Muscle of arm (tissue), 12 donors: Measurements from ENCODE around the gene FAM181B. TPM values are rescaled to one million over a fixed set of nuclear protein-coding genes. Genes with fewer than 3 reads are reported as not detected.
"Not testable (repeated sequence)": the region's sequence is repeated elsewhere in the genome, so short reads cannot be mapped to it uniquely, and the experiment has no call there.

Source experiments
- DNase-seq: peaks from one replicate; pipeline ENCODE4 v3.0.0-alpha.2; 2013
- polyA plus RNA-seq, 12 donors: library from polyadenylated mRNA; unstranded; fragments of 120-200 nt; gene quantifications; one replicate each; pipeline ENCODE4 v1.2.1, GENCODE V29; 2013; ENCODE audit not compliant: insufficient read length in 12 of 12

The FAM181B gene
- polyA plus RNA-seq, 12 donors: 0.07 to 0.73 (median 0.10) TPM; not detected in 2

DNA sequence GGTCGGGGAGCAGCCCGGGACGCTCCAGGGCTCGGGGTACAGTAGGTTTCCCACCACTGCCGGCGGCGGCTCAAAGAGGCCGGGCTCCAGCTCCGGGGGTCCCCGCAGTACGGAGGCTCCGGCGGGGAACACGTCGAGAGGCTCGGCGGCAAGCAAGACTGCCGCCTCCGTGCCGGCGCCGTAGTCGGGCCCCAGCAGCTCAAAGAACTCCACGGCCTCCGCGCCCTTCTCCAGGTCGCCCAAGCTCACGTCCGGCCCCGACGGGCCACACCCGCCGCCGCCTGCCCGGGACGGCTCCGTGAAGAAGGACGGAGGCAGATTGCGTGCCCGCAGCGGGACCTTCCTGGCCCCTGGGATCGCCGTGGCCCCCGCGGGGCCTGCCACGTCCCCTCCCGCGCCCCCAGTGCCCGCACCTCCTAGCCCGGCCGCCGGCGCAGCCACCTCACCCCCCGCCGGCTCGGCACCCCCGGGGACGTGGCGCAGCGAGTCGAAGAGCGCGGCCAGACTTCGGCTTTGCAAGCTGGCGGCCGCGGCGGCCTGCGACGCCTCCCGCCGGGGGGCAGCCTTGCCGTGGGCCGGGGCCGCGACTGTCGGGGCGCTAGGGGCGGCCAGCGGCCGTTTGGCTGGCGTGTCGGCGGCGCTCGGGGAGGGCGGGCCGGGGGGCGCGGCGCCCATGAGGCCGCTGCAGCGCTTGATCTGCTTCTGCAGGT, 775 bp downstream of the FAM181B start:
- no peak for DNase-seq

DNA sequence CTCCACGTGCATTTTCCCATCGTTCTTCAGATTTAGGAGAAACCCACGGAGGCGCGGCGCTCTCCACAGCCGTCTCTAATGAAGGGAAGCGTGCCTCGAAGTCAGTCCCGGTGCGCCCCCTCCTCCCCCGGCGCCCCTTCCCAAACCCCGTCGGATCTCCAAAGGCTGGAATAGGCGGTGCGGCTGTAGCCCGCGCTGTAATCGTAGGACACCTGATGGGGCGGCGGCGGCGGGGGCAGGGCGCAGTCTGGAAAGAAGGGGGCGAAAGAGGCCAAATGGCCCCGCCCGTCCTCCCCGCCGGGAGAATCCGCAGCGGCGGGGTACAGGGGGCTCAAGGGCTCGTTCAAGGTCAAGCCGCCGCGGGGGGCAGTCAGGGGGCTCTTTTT, 1.3 kb downstream of the FAM181B start:
- DNase-seq: no peak

DNA sequence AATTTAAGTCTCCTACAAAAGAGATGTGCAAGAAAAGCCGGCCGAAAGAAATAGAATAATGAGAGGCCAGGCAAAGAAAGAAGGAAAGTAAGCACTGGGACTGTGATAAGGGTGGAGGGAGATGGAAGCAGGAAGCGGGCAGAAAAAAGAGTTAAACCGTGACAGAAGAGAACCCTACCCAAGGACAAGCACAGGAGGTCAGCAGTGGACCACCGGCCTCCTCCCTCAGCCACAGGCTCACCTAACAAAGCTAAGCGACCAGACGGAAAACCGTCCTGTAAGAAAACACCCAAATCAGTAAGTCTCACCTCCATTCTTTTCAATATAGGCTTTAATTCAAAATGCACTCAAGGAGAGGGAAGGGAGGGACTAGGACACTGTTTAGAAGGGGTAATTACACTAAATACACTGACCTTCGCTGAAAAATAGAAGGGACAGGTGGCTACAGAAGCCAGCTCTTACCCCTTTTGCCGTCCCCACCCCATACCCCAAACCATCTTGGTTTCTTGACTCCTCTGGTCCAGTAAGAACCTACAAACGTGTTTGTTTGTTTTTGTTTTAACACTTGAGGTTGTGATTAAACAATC, 1.9 kb downstream of the FAM181B start:
- DNase-seq: no peak

DNA sequence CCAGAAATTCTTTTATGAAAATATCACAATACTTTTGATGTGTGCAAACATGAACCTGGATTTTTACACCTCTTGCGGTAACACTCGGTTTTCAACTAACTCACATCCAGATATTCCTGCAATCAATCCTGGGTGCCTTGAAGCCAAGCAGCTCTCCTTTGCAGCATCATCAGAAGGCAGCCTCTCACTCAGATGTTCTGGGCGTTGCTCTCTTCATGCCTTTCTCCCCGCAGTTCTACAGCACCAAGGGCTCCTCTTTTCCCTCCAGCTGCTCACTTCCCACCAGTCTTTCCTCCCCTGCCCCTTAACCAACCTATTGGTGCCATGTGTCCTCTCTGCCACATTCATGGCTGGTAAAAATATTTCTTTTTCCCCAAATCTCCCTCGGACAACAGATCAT, 2.9 kb downstream of the FAM181B start:
- no peak for DNase-seq

DNA sequence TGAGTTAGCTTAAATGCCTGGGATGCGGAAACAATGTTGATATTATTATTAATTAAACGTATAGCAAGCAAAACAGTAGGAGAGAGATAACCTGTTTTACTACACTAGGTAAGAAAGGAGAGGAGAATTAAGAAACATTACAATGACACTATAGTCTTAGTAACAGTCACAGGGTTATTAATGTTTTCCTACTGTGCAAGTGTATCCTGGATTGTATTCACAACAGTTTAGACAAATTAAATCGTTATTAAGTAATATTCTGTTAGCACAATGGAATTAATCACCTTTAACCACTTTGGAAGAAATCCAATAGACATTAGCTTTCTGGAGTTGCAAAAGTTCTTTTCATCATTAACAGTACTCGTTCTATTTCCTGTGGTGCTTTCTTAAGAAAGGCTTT, 3.4 kb downstream of the FAM181B start:
- no peak for DNase-seq

DNA sequence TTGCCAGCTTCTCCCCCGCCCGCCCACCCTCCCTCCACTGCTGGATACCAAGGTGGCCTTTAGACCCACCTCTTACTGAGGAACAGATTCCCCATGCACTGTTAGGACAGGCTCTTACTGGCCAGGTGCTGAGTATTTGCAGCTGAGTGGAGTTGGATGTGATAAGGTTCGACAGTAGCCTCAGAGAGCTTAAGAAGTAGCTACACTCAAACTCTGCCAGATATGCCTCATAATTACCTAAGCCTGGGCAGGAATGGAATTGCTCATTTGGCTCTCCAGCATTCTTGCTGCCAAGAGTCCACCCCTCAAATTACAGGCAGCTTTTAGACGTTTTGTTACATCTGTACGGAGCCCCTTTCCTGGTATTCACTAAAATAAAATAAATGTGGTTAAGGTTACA, 9.6 kb downstream of the FAM181B start:
- DNase-seq: no peak

DNA sequence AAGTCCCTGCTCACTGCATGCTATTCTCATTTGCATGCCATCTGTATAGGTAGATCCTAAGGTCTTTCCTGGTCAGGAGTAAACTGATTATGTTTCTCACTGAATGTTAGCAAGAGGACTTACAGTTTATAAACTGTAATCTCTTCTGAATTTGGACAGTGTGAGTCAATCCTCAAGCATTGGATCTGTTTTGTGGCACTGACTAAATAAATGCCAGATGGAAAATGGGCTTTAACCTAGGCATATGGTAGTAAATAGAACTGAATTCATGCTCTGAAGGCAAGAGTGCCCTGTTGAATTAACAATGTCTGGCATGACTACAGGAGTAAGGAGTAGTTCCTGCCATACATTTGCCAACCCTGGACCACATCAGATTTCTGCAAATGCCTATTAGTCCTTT, 11.4 kb downstream of the FAM181B start:
- DNase-seq: no peak

DNA sequence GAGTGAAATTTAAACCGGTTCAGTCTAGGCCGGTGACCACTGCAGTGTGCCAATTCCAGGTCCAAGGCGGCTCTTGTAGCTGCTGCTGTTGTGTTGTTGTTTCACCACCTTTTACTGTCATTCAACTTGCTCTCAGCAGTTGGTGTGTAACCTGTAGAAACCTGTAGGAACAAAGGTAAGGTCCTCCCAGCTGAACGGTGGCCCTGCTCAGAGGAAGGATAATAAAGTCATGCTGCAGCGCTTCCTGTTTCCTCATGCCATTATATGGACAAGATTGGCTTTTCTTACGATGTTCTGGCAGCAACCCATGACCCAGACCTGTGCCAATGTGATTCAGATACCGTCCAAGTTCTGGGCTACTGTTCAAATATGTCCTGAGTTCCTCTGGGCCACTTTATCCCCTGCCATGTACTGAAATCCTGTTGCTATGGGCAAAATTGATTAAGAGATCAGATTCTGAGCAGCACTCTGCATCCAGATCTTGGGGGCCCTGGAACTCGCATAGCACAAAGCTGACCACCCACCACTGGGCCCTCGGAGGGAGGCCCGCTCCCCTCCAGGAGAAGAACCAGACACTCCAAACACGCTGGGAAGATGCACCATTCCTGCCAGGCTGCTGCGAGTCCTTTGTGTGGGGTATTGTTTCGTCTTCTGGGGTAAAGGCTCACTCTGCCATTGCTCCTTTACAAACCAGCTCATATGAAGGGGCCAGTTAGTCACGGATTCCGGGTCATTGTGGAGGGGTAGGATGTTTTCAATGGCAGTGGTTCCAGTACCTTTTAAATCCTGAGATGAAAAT, 13.2 kb downstream of the FAM181B start:
- DNase-seq: no peak

DNA sequence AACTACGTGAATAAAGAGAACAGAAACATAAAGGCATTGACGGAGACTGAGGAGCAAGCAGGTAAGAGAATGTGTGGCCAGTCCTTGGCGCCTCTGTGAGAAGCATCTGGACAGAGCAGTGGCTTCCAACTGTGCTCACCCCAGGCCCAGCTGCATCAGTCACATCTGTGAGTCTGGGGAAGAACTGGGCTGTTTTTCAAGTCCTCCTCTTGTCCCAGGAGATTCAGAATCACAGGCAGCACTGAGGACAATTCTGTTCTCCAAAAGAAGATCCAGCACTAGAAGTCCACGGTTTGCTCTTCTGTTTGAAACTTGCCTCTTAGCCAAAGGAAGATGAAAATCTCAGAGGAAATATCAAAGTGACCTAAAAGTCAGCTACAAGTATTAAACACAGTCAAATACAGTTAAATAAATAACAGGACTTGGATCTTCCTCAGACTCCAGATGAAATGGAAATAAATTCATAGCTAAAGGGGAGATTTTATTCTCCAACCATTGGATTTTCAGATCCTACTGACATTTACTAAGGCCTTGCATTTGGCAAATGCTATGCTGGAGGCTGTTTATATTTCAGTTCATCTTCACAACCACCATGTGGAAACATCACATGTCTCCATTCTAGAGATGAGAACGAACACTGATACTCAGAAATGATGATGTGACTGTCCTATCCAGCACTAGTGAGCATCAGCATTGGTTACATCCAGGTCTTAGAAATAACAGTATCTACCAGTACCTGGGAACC, 14.1 kb downstream of the FAM181B start:
- DNase-seq: peak; percentile 50

DNA sequence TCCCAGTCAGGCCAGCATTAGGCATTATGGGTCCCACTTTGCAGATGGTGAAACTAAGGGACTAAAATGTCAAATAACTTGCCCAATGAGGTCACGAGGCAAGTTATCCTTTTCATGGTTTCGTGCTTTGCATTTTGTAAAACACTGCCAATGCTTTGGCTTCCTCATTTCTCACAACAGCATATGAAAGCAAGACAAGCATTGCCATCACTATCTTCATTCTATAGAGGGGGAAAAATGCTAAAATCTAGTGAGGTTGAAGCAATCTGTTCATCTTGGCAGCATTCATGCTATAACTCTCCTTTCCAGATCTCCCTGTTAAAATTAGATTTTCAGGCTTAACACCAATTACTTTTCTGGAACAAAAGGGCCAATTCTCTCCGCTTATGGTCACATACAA, 14.8 kb downstream of the FAM181B start:
- DNase-seq: peak; percentile 16

DNA sequence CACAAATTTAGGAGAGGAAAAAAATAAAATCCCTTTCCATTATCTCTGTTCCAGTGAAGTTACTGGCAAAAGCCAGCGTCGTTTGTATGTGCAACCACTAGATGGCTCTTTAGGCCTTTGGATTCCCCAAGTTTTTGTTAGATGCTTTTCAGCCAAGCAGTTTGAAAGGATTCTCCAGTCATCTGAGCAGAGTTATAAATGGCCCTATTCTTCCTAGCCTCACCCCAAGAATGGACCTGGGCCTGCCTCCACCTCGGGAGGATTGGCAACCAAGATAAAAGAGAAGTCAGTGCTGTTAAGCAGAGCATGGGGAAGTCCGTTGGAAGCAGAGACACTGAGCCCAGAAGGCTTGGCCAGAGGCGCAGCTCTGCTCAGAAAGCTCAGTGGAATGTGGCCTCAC, 15.4 kb downstream of the FAM181B start:
- DNase-seq: peak; percentile 57

DNA sequence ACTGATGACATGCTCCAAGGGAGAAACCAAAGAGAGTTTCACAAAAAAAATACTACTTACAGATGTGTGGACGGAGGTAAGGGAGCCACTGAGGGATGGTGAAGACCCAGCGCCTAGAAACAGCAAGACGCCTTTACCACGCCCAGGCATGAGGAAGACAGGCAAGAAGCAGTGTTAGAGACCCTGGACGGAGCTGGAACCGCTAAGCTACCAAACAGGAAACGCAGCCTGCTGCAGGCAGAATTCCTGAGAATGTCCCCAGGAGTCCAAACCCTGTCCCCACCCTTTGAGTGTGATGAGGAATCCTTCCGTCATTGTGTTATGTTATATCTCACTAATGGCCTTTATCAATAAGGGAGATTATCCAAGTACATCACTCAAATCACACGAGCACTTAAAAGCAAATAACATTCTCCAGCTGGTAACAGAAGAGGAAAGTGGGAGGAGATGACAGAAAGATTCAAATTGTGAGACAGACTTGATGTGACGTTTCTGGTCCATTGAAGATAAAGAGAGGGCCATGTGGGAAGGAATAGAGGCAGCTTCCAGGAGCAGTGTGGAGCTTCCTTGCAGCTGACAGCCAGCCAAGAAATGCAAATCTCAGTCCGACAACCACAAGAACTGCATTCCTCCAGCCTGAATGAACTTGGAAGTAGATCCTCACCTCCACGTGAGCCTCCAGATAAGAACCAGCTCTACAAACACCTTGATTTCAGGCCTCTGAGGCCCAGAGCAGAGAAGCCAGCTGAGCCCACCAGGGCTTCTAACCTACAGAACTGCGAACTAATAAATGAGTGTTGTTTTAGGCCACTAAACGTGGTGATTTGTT, 19.1 kb downstream of the FAM181B start:
- DNase-seq: no peak

DNA sequence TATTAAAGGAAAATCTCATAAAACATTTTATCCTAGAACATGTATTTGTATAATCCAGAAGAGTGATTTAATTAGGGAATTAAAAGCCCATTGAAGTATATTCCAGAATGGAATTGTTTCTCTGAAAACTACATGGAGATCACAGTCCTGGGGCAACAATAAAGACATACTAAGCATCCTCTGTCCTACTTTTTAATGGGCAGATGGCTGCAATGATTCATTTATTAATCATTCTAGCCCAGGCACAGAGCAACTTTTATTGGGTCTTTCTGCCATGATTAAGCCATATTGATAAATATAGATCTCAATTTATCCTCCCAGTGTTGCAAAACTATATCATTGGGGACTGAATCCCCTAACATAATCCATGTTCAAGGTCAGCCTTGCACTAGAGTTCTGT, 22.0 kb downstream of the FAM181B start:
- no peak for DNase-seq

DNA sequence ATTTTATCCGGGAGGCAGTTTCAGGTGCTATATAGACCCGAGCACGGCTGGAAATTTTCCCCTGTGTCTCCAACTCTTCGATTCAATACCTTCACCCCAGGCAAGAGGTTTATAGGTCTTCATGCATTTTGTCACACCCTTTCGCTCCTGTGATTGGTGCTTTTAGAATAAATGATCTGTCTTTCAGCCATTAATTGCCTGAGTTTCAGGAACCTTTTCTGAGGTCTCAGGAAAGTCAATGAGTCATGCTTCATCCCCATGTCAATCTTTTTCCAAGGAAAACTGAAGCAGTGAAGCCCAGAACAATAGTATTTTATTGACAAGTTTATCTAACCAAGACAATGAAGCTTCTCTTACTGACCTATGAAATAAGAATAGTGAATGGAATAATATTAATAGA, 29.9 kb downstream of the FAM181B start:
- no peak for DNase-seq

DNA sequence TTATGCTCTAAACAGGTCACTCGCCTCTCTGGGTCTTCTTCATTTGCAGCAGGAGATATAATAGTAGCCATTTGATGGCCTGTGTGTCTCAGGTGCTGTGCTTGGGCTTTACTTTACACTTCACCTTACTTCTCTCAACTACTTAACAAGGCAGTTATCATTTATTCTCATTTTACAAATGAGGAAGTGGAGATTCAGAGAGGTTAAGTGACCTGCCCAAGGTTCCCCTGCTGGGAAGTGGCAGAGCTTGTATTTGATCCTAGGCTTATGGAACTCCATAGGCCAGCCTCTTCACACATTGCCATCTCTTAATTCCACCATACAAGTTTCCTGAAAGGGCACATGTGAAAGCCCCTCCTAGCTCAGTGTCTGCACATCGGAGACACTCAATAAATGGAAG, 30.4 kb downstream of the FAM181B start:
- DNase-seq: no peak

DNA sequence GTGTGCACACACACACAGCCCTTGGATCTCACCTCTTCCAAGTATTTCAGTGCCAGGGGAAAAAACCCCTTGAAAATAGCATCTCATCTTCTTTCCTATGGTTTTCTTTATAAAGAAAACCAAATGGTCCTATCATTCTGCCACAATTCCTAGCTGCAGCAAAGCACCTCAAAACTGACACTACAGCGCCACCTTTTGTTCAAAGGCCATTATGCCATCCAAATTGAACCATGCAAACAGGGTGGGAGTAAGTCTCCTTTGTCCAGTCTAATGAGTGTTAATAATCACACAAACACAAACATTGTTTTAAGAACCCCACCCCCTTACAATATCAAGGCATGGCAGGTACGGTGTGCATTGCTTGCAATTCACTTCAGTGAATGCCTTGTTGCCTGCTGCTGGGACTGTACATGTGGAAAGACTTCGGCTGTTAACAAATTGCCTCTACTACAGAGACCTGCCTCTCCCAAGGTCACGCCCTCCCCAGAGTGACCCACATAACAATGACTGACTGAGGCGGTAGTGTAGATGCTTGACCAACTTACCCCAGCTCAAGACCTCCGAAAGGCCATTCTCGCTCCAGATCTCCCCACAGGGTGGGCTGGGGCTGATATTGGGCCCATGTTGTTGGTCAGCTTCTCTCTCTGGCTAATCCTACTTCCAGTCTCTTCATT, 31.7 kb downstream of the FAM181B start:
- DNase-seq: peak; percentile 30

DNA sequence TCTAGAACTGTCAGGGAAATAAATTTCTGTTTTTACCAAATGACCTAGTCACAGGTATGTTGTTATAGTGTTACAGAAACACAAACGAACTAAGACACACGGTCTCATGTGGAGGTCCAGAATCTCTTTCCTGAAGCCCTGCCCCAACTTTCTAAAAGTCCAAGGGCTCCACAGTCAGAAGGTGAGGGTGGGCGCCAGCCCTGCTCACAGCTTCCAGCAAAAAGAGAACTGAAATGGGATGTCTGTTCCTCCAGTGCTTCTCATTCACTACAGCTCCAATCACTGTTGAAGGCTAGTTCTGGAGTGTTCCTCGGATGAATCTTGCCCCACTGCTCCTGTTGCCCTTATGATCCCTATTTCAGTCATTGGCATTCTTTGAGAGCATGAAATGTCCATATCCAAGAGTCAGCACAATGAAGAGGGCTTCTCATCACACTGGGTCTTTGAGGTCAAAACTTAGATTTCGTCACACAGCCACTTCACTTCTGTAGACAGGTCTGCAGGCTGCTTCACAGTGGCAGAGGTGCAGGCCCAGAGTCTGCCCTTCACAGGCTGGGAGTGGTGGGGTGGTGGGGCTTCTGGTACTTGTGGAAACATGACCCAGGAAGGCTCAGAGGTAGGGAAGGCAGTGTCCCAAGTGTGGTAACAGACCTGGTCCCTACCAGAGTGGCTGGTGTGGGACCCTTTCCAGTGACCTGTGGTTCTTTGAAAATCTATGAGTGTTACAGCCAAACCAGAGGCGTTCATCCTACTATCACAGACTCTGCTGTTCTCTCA, 34.9 kb downstream of the FAM181B start:
- no peak for DNase-seq

DNA sequence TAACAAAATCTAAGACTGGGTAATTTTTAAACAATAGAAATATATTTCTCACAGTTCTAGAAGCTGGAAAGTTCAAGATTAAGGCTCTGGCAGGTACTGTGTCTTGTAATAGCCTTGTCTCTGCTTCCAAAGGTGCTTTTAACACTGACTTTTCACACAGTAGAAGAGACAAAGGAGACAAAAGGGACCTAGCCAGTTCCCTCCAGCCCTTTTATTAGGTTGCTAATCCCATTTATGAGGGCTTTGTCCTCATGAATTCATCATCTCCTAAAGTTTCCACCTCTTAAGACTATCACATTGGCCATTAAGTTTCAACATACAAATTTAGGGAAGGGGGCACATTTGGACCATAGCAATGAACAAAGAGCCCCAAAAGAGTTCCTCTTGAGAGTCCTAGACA, 40.7 kb downstream of the FAM181B start:
- no peak for DNase-seq

DNA sequence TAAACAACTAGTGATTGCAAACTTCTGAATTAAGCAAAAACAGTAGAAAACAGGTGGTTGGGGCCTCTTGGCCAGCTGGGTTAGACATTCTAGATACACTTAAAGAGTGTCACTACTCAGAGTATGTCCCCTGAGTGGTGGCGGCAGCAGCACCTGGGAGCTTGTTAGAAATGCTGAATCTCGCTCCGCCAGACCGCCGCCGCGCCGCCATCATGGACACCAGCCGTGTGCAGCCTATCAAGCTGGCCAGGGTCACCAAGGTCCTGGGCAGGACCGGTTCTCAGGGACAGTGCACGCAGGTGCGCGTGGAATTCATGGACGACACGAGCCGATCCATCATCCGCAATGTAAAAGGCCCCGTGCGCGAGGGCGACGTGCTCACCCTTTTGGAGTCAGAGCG, 44.3 kb downstream of the FAM181B start:
- DNase-seq: not testable (repeated sequence)

DNA sequence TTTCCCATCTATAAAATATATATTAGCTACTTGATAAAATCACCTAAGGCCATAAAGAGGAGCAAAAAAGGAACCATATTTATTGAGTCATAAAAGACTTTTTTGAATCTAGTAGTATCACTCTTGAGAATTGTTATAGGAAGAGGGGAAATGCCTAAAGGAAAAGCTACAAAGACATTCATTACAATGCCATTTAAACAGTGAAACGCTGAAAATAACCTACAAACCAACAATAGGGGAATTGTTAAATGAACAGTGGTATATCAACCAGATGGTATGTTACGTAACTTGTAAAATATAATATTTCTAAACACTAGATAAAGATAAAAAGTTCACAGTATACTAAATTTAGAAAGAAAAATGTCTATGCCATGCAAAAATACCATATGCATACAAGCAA, 47.5 kb downstream of the FAM181B start:
- no peak for DNase-seq
